ENCODE data around the gene SPPL2A. TPM values are rescaled to one million over a fixed set of nuclear protein-coding genes. Genes with fewer than 3 reads are reported as not detected.

The SPPL2A gene
- total RNA-seq, 4 donors from 2014 or later = 97.8 to 576 (median 301) TPM

GRCh38 chr15:50810128-50810527 lies 44.6 kb upstream of the SPPL2A start:
- H3K36me3 ChIP-seq = no peaks in the 10 kb centered on the region
- TF ChIP-seq CTCF (IDR thresholded peaks at IDR 0.05) = no peak
- no peak for TF ChIP-seq POLR2A (IDR thresholded peaks at IDR 0.05)
- TF ChIP-seq EP300 (IDR thresholded peaks at IDR 0.05) = no peak
- no peaks in the 10 kb centered on the region for H3K9me3 ChIP-seq
- H3K4me3 ChIP-seq = no peak overlapping the region
- no peaks in the 10 kb centered on the region for H3K4me1 ChIP-seq
- 54 to 80% methylated on average over 1 of the region's 1 CpG for WGBS, 2 donors
- no peak for DNase-seq (ENCODE audit: low spot score in 2 of 2)
- H3K27me3 ChIP-seq = no peaks in the 10 kb centered on the region
- no peak overlapping the region for H3K27ac ChIP-seq

- H3K27me3 ChIP-seq = no peaks in the 10 kb centered on the region
- H3K36me3 ChIP-seq = no peaks in the 10 kb centered on the region
- 73 to 85% methylated on average over 5 of the region's 5 CpGs for WGBS, 2 donors
- H3K9me3 ChIP-seq = no peaks in the 10 kb centered on the region
- no peak for DNase-seq (ENCODE audit: low spot score in 2 of 2)
- no peak for TF ChIP-seq POLR2A (IDR thresholded peaks at IDR 0.05)
- no peak for TF ChIP-seq CTCF (IDR thresholded peaks at IDR 0.05)
- no peak for TF ChIP-seq EP300 (IDR thresholded peaks at IDR 0.05)
- no peaks in the 10 kb centered on the region for H3K4me1 ChIP-seq
- H3K27ac ChIP-seq = no peak overlapping the region
- no peak overlapping the region for H3K4me3 ChIP-seq
These were observed 43.2 kb upstream of the SPPL2A start for GRCh38 chr15:50808728-50809127.

- DNase-seq (ENCODE audit: low spot score in 2 of 2) = no peak
- no peak for TF ChIP-seq EP300 (IDR thresholded peaks at IDR 0.05)
- TF ChIP-seq POLR2A (IDR thresholded peaks at IDR 0.05) = no peak
- no peak for TF ChIP-seq CTCF (IDR thresholded peaks at IDR 0.05)
- Histone ChIP-seq H3K4me1 (no peaks in the 10 kb centered on the region), H3K4me3 (no peak overlapping the region), H3K9me3 (no peaks in the 10 kb centered on the region), H3K27me3 (no peaks in the 10 kb centered on the region), H3K27ac (no peak overlapping the region), H3K36me3 (no peaks in the 10 kb centered on the region)
- 73 to 78% methylated on average over 2 of the region's 2 CpGs for WGBS, 2 donors
These were observed 38.1 kb upstream of the SPPL2A start for GRCh38 chr15:50803479-50804180.

- Histone ChIP-seq H3K36me3 (no peaks in the 10 kb centered on the region), H3K9me3 (no peaks in the 10 kb centered on the region), H3K27me3 (no peaks in the 10 kb centered on the region), H3K27ac (no peak overlapping the region), H3K4me3 (no peak overlapping the region), H3K4me1 (no peaks in the 10 kb centered on the region)
- 100% methylated on average over 1 of the region's 1 CpG for WGBS, 2 donors
- TF ChIP-seq POLR2A (IDR thresholded peaks at IDR 0.05) (no peak), EP300 (IDR thresholded peaks at IDR 0.05) (no peak), CTCF (IDR thresholded peaks at IDR 0.05) (no peak)
- no peak for DNase-seq (ENCODE audit: low spot score in 2 of 2)
These were observed 35.2 kb upstream of the SPPL2A start for GRCh38 chr15:50800715-50801114.

- TF ChIP-seq EP300 (IDR thresholded peaks at IDR 0.05) (no peak), POLR2A (IDR thresholded peaks at IDR 0.05) (no peak), CTCF (IDR thresholded peaks at IDR 0.05) (no peak)
- DNase-seq (ENCODE audit: low spot score in 2 of 2) = no peak
- WGBS, 2 donors = 43 to 56% methylated on average over 3 of the region's 3 CpGs
- Histone ChIP-seq H3K27me3 (no peaks in the 10 kb centered on the region), H3K4me1 (no peaks in the 10 kb centered on the region), H3K9me3 (no peaks in the 10 kb centered on the region), H3K4me3 (no peak overlapping the region), H3K36me3 (no peaks in the 10 kb centered on the region), H3K27ac (no peak overlapping the region)
These were observed 33.2 kb upstream of the SPPL2A start for GRCh38 chr15:50798684-50799083.

Data from tibial nerve (tissue), 4 donors.